OCI-LY3 (cell line): ENCODE data around the gene PPP1R26.
"Not testable (repeated sequence)": the region's sequence is repeated elsewhere in the genome, so short reads cannot be mapped to it uniquely, and the experiment has no call there.

ENCODE experiments used
- H2AFZ ChIP-seq: fragments of 200-600, 300-600 bp; shearing (Covaris generic); 2 replicates; pipeline ENCODE4 v1.6.0; 2014; ENCODE audit warnings: antibody characterized with exemption, low read depth, low read length
- H3K27ac ChIP-seq: fragments of 200-600, 300-600 bp; sonication (generic); 2 replicates; pipeline ENCODE4 v1.5.1; 2014; ENCODE audit warnings: mild to moderate bottlenecking, low read length, moderate library complexity, mixed read lengths
- H3K27me3 ChIP-seq: fragments of 200-600, 300-600 bp; sonication (generic); 2 replicates; pipeline ENCODE4 v1.6.1; 2014; ENCODE audit warnings: low read depth, low read length, mixed read lengths
- H3K36me3 ChIP-seq: fragments of 200-600, 300-600 bp; sonication (generic); replicated peaks from 2 replicates; pipeline ENCODE3; 2014; ENCODE audit warnings: low read depth, low read length, mixed read lengths
- H3K4me1 ChIP-seq: fragments of 300-600, 200-600 bp; sonication (generic); 2 replicates; pipeline ENCODE4 v1.6.1; 2014; ENCODE audit warnings: low read length, mixed read lengths
- H3K4me2 ChIP-seq: fragments of 200-600, 300-600 bp; sonication (generic); 2 replicates; pipeline ENCODE4 v1.6.1; 2014; ENCODE audit warnings: low read length, mixed read lengths
- H3K4me3 ChIP-seq: fragments of 300-600, 200-600 bp; sonication (generic); 2 replicates; pipeline ENCODE4 v1.5.1; 2014; ENCODE audit warnings: antibody characterized with exemption, mild to moderate bottlenecking, low read length, moderate library complexity
- H3K79me2 ChIP-seq: fragments of 300-600, 200-600 bp; shearing (Covaris generic); 2 replicates; pipeline ENCODE4 v1.6.1; 2014; ENCODE audit warnings: mild to moderate bottlenecking, low read length, mixed read lengths
- H3K9ac ChIP-seq: fragments of 300-600, 200-600 bp; shearing (Covaris generic); 2 replicates; pipeline ENCODE4 v1.6.0; 2014; ENCODE audit warnings: mild to moderate bottlenecking, low read length, moderate library complexity
- H3K9me3 ChIP-seq: fragments of 200-600, 300-600 bp; shearing (Covaris generic); 2 replicates; pipeline ENCODE4 v1.6.1; 2014; ENCODE audit warnings: low read length, mixed read lengths; ENCODE audit not compliant: insufficient read depth
- H4K20me1 ChIP-seq: fragments of 200-600, 300-600 bp; sonication (generic); 2 replicates; pipeline ENCODE4 v1.6.1; 2016; ENCODE audit warnings: low read length, mixed read lengths; ENCODE audit not compliant: insufficient read depth
- EZH2phosphoT487 ChIP-seq: fragments of 200-600 bp; shearing (Covaris generic); IDR thresholded peaks from 2 replicates; pipeline ENCODE4 v1.6.1; 2018; ENCODE audit warnings: antibody characterized with exemption, mixed run types, low read depth
- TF ChIP-seq, protein P1 (sequence below): fragments of 200-600, 300-600 bp; sonication (generic); IDR thresholded peaks from 2 replicates; pipeline ENCODE4 v1.5.1; 2014; ENCODE audit warnings: antibody characterized with exemption, low read length, low read depth

The PPP1R26 gene

DNA sequence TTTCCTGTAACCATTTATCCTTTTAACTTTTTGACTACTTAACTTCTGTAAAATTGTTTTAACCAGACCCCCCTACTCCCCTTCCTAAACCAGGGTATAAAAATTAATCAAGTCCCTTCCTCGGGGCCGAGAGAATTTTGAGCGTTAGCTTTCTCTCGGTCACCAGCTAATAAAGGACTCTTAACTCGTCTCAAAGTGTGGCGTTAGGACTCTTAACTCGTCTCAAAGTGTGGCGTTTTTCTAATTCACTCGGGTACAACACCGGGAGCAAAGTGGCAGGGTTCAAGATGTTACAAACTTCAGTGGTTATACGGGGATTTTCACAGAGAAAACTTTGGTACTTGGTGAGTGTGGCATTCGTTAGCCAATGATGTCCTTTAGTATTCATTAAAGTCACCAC, 39.7 kb upstream of the PPP1R26 start:
- Histone ChIP-seq H2AFZ (no peak overlapping the region), H3K36me3 (no peaks in the 10 kb centered on the region), H3K79me2 (no peaks in the 10 kb centered on the region), H3K4me2 (no peak overlapping the region), H3K9me3 (no peaks in the 10 kb centered on the region), H4K20me1 (no peaks in the 10 kb centered on the region), H3K4me1 (no peaks in the 10 kb centered on the region), H3K9ac (no peak overlapping the region), H3K27me3 (no peaks in the 10 kb centered on the region; the same call in 1 of the 2 replicates), H3K27ac (no peak overlapping the region), H3K4me3 (no peak overlapping the region)
- no peak for TF ChIP-seq EZH2phosphoT487
- TF ChIP-seq, protein P1, sequence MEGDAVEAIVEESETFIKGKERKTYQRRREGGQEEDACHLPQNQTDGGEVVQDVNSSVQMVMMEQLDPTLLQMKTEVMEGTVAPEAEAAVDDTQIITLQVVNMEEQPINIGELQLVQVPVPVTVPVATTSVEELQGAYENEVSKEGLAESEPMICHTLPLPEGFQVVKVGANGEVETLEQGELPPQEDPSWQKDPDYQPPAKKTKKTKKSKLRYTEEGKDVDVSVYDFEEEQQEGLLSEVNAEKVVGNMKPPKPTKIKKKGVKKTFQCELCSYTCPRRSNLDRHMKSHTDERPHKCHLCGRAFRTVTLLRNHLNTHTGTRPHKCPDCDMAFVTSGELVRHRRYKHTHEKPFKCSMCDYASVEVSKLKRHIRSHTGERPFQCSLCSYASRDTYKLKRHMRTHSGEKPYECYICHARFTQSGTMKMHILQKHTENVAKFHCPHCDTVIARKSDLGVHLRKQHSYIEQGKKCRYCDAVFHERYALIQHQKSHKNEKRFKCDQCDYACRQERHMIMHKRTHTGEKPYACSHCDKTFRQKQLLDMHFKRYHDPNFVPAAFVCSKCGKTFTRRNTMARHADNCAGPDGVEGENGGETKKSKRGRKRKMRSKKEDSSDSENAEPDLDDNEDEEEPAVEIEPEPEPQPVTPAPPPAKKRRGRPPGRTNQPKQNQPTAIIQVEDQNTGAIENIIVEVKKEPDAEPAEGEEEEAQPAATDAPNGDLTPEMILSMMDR: no peak

DNA sequence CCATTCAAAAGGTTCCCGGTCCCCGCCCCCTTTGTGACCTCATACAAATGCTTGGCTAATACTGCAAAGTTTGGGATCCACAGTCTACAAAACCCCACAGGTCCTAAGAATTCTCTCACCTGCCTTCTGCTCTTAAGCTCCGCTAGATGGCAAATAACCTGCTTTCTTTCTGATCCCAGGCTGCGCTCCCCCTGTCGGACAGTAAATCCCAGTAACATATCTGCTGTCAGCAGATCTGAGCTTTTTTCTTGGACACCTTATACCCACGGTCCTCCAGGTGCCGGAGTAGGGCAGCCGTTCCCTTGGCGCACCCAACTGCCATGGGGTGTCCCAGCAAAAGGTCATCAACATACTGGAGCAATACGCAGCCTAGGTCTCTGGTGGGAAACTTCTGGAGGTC, 39.0 kb upstream of the PPP1R26 start:
- no peak overlapping the region for H3K27ac ChIP-seq
- no peak for TF ChIP-seq EZH2phosphoT487
- TF ChIP-seq, protein P1: no peak
- no peaks in the 10 kb centered on the region; the same call in 1 of the 2 replicates for H3K27me3 ChIP-seq
- no peak overlapping the region for H2AFZ ChIP-seq
- H3K9me3 ChIP-seq: no peaks in the 10 kb centered on the region
- no peak overlapping the region for H3K9ac ChIP-seq
- H3K4me2 ChIP-seq: no peak overlapping the region
- H3K79me2 ChIP-seq: no peaks in the 10 kb centered on the region
- H3K4me3 ChIP-seq: no peak overlapping the region
- H3K36me3 ChIP-seq: no peaks in the 10 kb centered on the region
- H4K20me1 ChIP-seq: no peaks in the 10 kb centered on the region
- no peaks in the 10 kb centered on the region for H3K4me1 ChIP-seq

DNA sequence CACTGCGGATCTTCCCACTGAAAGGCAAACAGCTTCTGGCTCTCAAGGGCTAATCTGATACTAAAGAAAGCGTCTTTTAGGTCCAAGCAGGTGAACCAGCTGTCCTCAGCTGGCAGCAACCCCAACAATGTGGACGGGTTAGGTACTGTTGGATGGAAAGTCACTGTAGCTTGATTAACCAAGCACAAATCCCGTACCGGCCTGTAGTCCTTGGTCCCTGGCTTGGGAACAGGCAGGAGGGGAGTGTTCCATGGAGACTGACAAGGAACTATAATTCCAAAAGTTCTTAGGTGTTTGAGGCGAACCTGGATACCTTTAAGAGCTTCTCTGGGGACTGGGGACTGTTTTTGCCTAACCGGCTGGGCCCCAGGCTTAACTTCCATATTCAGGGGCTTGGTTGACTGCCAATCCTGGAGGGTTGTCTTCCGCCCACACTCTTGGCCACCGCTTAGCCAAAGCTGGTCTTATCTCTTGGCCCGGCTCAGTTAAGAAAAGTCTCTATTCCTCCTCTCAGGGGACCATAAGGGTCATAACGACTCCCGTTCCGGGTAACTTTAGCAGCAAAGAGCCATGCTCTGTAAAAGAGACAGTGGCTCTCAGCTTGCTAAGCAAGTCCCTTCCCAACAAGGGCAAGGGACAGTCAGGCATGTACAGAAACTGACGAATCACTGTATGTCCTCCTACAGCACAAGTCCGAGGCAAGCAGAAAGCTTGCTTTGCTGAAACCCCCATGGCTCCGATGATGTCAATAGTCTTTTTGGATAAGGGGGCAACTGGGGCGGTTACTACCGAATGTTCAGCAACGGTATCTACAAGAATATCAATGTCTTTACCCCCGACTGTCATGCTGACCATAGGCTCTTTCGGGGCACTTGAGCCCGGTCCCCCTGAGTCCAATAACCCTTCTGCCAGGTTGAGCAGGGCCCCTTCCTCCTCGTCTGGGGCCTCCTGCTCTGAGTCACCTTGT, 38.2 kb upstream of the PPP1R26 start:
- H4K20me1 ChIP-seq, H3K4me2 ChIP-seq, H3K36me3 ChIP-seq, H3K27ac ChIP-seq, H3K9ac ChIP-seq, H2AFZ ChIP-seq, H3K4me1 ChIP-seq, H3K4me3 ChIP-seq, H3K27me3 ChIP-seq, H3K9me3 ChIP-seq, H3K79me2 ChIP-seq: not testable (repeated sequence)

DNA sequence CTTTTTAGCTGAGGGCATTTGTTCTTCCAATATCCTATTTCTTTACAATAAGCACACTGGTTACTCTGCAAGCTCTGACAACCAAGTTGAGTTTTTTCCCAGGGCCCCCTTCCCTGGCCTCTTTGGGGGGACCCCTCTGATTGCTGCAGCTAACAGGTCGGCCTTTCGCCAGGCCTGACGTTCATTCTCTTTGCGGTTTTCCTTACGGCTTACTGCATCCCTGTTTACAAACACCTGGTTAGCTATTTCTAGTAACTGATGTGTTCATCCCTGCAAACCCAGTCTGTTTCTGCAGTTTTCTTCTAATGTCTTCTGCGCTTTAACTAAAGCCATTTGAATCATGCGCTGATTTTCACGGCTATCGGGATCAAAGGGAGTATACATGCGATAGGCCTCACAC, 37.5 kb upstream of the PPP1R26 start:
- no peaks in the 10 kb centered on the region for H3K4me1 ChIP-seq
- no peaks in the 10 kb centered on the region for H3K9me3 ChIP-seq
- no peaks in the 10 kb centered on the region for H4K20me1 ChIP-seq
- no peaks in the 10 kb centered on the region for H3K79me2 ChIP-seq
- no peaks in the 10 kb centered on the region for H3K36me3 ChIP-seq
- no peak for TF ChIP-seq EZH2phosphoT487
- TF ChIP-seq, protein P1: no peak
- H2AFZ ChIP-seq: no peak overlapping the region
- no peak overlapping the region for H3K9ac ChIP-seq
- no peak overlapping the region for H3K27ac ChIP-seq
- no peak overlapping the region for H3K4me3 ChIP-seq
- H3K27me3 ChIP-seq: no peaks in the 10 kb centered on the region; the same call in 1 of the 2 replicates
- H3K4me2 ChIP-seq: no peak overlapping the region
